ENCODE results near the gene NTM. TPM values are rescaled to one million over a fixed set of nuclear protein-coding genes. Genes with fewer than 3 reads are reported as not detected.

The NTM gene
- total RNA-seq, 2 donors from 2014 or later: 1.7 to 3.6 TPM

DNA sequence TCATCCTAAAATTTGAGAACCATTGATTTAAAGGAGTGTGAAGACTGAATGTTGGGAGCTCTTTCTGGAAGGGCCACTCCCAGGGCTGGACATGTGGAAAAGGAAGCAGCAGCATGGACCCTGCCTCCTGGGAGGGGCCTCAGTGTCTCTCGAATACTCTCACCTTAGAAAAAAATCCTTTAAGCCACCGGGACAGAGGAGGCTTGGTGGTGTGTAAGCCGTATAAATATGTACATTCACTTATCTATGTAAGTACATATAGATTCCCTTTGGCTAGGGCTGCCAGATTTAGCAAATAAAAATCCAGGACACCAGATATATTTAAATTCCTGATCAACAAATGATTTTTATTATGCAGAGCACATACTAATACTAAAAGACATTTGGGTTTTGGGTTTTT lies 17.6 kb downstream of the NTM start:
- Mint-ChIP-seq H3K27ac (no peak overlapping the region), H3K4me3 (no peak overlapping the region), H3K9me3 (no peaks in the 10 kb centered on the region), H3K4me1 (peaks cover 8% of the 10 kb centered on the region), H3K27me3 (ENCODE audit: insufficient read depth) (no peaks in the 10 kb centered on the region), H3K36me3 (ENCODE audit: low read depth) (no peaks in the 10 kb centered on the region)
- Histone ChIP-seq H3K9me3 (ENCODE audit: control insufficient read depth, low read length) (no peaks in the 10 kb centered on the region), H3K27ac (ENCODE audit: low read depth, low read length) (no peak overlapping the region), H3K27me3 (ENCODE audit: control insufficient read depth, insufficient read depth, low read length, poor library complexity, severe bottlenecking) (no peaks in the 10 kb centered on the region), H3K4me1 (ENCODE audit: control insufficient read depth, insufficient read depth, low read length) (no peaks in the 10 kb centered on the region), H3K4me3 (ENCODE audit: low read length) (no peak overlapping the region), H3K9ac (ENCODE audit: extremely low read depth, low read length, poor library complexity, severe bottlenecking) (no peak overlapping the region), H3K36me3 (ENCODE audit: control insufficient read depth, insufficient read depth, low read length) (no peaks in the 10 kb centered on the region)
- TF ChIP-seq, protein P1, sequence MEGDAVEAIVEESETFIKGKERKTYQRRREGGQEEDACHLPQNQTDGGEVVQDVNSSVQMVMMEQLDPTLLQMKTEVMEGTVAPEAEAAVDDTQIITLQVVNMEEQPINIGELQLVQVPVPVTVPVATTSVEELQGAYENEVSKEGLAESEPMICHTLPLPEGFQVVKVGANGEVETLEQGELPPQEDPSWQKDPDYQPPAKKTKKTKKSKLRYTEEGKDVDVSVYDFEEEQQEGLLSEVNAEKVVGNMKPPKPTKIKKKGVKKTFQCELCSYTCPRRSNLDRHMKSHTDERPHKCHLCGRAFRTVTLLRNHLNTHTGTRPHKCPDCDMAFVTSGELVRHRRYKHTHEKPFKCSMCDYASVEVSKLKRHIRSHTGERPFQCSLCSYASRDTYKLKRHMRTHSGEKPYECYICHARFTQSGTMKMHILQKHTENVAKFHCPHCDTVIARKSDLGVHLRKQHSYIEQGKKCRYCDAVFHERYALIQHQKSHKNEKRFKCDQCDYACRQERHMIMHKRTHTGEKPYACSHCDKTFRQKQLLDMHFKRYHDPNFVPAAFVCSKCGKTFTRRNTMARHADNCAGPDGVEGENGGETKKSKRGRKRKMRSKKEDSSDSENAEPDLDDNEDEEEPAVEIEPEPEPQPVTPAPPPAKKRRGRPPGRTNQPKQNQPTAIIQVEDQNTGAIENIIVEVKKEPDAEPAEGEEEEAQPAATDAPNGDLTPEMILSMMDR (conservative IDR thresholded peaks at IDR 0.05): no peak
- no peak for DNase-seq
- 96% methylated on average over 3 of the region's 3 CpGs; no CpG with 5 or more reads in 1 of the 2 experiments for WGBS, 2 experiments (ENCODE audit: insufficient coverage in 1 of 2, insufficient read length in 1 of 2)

DNA sequence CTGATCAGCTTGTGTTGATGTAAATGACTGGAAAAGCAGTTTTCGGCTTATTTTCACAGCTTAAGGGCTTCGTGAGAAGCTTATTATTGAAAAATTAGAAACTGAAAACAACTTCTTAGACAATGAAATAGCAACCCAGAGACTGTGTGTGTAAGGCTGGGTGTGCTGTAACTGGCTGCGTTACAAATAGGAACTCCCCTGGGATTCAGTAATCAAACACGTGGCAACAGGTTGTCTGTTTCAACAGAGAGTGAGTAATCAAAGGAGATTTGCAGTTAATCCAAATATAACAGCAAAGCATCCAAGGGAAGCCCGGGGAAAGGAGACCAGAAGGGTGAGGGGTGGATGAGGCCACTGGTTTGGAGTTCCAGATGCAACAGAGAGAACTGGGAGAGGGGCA lies 19.2 kb downstream of the NTM start:
- TF ChIP-seq, protein P1 (conservative IDR thresholded peaks at IDR 0.05): no peak
- H3K36me3 Mint-ChIP-seq (ENCODE audit: low read depth): no peaks in the 10 kb centered on the region
- H3K4me1 Mint-ChIP-seq: peaks cover 8% of the 10 kb centered on the region
- Histone ChIP-seq H3K27me3 (ENCODE audit: control insufficient read depth, insufficient read depth, low read length, poor library complexity, severe bottlenecking) (no peaks in the 10 kb centered on the region), H3K9ac (ENCODE audit: extremely low read depth, low read length, poor library complexity, severe bottlenecking) (no peak overlapping the region), H3K4me1 (ENCODE audit: control insufficient read depth, insufficient read depth, low read length) (no peaks in the 10 kb centered on the region), H3K9me3 (ENCODE audit: control insufficient read depth, low read length) (no peaks in the 10 kb centered on the region), H3K27ac (ENCODE audit: low read depth, low read length) (no peak overlapping the region), H3K36me3 (ENCODE audit: control insufficient read depth, insufficient read depth, low read length) (no peaks in the 10 kb centered on the region), H3K4me3 (ENCODE audit: low read length) (no peak overlapping the region)
- H3K27me3 Mint-ChIP-seq (ENCODE audit: insufficient read depth): peaks cover 7% of the 10 kb centered on the region
- no peak overlapping the region for H3K27ac Mint-ChIP-seq
- no peak for DNase-seq
- H3K9me3 Mint-ChIP-seq: no peaks in the 10 kb centered on the region
- no peak overlapping the region for H3K4me3 Mint-ChIP-seq
- WGBS, 2 experiments (ENCODE audit: insufficient coverage in 1 of 2, insufficient read length in 1 of 2): 70 to 88% methylated on average over 2 to 5 of the region's 5 CpGs

DNA sequence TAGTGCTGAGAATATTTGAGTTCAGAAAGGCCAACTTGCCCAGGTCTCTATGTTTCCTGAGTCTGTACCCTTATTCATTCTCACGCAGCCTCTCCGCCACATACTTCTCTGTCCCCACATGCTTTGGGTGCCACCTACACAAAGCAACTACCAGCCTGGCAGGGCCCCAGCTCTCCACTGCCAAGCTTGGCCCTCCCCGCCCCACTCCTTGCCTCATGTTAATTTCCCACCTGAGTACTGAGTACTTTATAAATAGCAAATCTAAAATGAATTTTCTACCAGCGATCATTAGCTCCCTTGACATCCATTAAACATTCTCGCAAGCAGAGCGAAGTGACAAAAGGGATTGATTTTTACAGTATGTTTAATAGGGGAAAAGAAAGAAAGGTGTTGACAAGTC lies 20.8 kb downstream of the NTM start:
- Histone ChIP-seq H3K9ac (ENCODE audit: extremely low read depth, low read length, poor library complexity, severe bottlenecking) (no peak overlapping the region), H3K36me3 (ENCODE audit: control insufficient read depth, insufficient read depth, low read length) (no peaks in the 10 kb centered on the region), H3K9me3 (ENCODE audit: control insufficient read depth, low read length) (no peaks in the 10 kb centered on the region), H3K27me3 (ENCODE audit: control insufficient read depth, insufficient read depth, low read length, poor library complexity, severe bottlenecking) (no peaks in the 10 kb centered on the region), H3K4me3 (ENCODE audit: low read length) (no peak overlapping the region), H3K27ac (ENCODE audit: low read depth, low read length) (no peak overlapping the region), H3K4me1 (ENCODE audit: control insufficient read depth, insufficient read depth, low read length) (no peaks in the 10 kb centered on the region)
- no peaks in the 10 kb centered on the region for H3K36me3 Mint-ChIP-seq (ENCODE audit: low read depth)
- H3K4me3 Mint-ChIP-seq: no peak overlapping the region
- H3K4me1 Mint-ChIP-seq: peaks cover 8% of the 10 kb centered on the region
- no peaks in the 10 kb centered on the region for H3K9me3 Mint-ChIP-seq
- no peak overlapping the region for H3K27ac Mint-ChIP-seq
- 94 to 98% methylated on average over 3 to 6 of the region's 6 CpGs for WGBS, 2 experiments (ENCODE audit: insufficient coverage in 1 of 2, insufficient read length in 1 of 2)
- H3K27me3 Mint-ChIP-seq (ENCODE audit: insufficient read depth): peaks cover 10% of the 10 kb centered on the region
- no peak for DNase-seq
- TF ChIP-seq, protein P1 (conservative IDR thresholded peaks at IDR 0.05): no peak
